Right cardiac atrium (tissue), 5 donors: ENCODE results near the gene CTPS2. TPM values are rescaled to one million over a fixed set of nuclear protein-coding genes. Genes with fewer than 3 reads are reported as not detected.
A peak's percentile ranks its signal among the peaks of the same experiment; 100 is the strongest.
"Not testable (repeated sequence)": the region's sequence is repeated elsewhere in the genome, so short reads cannot be mapped to it uniquely, and the experiment has no call there.

Source experiments
- ATAC-seq, 2 donors: fragments of 200-7000 bp; cut with Tn5 transposase; one replicate each; pipeline versions ENCODE4 v1.8.0 to v1.9.1; 2020; ENCODE audit warnings: moderate library complexity in 2 of 2, mild to moderate bottlenecking in 1 of 2
- DNase-seq, 3 donors: peaks; one replicate each; pipeline ENCODE4 v3.0.0-alpha.2; 2020
- H3K27ac ChIP-seq: one replicate; pipeline ENCODE4 v1.5.1; 2013; ENCODE audit warnings: mild to moderate bottlenecking, low read length, control low read depth, moderate library complexity
- H3K27me3 ChIP-seq: one replicate; pipeline ENCODE4 v1.6.1; 2013; ENCODE audit not compliant: control insufficient read depth, insufficient read depth
- H3K4me1 ChIP-seq: one replicate; pipeline ENCODE4 v1.6.1; 2013; ENCODE audit warnings: low read length; ENCODE audit not compliant: control insufficient read depth, insufficient read depth
- H3K4me3 ChIP-seq: one replicate; pipeline ENCODE4 v1.5.1; 2013; ENCODE audit warnings: low read length, control low read depth
- H3K9me3 ChIP-seq: one replicate; pipeline ENCODE4 v1.6.1; 2013; ENCODE audit warnings: low read length; ENCODE audit not compliant: control insufficient read depth
- WGBS: extraction: QIAGEN DNeasy Blood & Tissue Kit; methylation state at CpG from one replicate; pipeline ENCODE4 v1.1.7; 2013; 5-methylcytosine and 5-hydroxymethylcytosine counted together
- intact Hi-C, 4 donors: fragments of 100-400 bp; cut with DNase I; formaldehyde crosslinking; loops; one replicate each; pipeline versions ENCODE4 v1.11.0 to v1.14.0; 2022 to 2023
- long read RNA-seq, 4 donors: library from polyadenylated mRNA; unstranded; transcript quantifications; one replicate each; pipeline ENCODE4 v2.0.0, GENCODE V29; 2020 to 2021
- polyA plus RNA-seq: library from polyadenylated mRNA; stranded (reverse); fragments of 200-250 nt; gene quantifications from one replicate; pipeline ENCODE4 v1.2.3, GENCODE V29; 2013
- total RNA-seq, 4 donors: library from RNA; stranded (reverse); fragmentation: NEBNext Ultra II Directional; extraction: Animal tissue kit (Norgen Biotek cat#: 25700); gene quantifications; one replicate each; pipeline ENCODE4 v1.2.1, GENCODE V29; 2021
- donor health status: healthy with polysubstance abuse.
- donor health status: DM: no; HTN: yes; CAD: no.
- donor health status: DM: no; HTN: no; CAD: no.
- donor health status: DM: no; HTN: yes; CAD: no; lungs with severe emphysema.
- donor health status: DM: yes; HTN: yes; CAD: no.

CTPS2 gene, protein sequence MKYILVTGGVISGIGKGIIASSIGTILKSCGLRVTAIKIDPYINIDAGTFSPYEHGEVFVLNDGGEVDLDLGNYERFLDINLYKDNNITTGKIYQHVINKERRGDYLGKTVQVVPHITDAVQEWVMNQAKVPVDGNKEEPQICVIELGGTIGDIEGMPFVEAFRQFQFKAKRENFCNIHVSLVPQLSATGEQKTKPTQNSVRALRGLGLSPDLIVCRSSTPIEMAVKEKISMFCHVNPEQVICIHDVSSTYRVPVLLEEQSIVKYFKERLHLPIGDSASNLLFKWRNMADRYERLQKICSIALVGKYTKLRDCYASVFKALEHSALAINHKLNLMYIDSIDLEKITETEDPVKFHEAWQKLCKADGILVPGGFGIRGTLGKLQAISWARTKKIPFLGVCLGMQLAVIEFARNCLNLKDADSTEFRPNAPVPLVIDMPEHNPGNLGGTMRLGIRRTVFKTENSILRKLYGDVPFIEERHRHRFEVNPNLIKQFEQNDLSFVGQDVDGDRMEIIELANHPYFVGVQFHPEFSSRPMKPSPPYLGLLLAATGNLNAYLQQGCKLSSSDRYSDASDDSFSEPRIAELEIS
- total RNA-seq (1 to 10 TPM; 6.1 to 6.8 (median 6.2) TPM), polyA plus RNA-seq (4.0 TPM)
- long read RNA-seq, donor 1, partial matches to known transcripts = 0 of 9 reads
- long read RNA-seq, donor 1, other reads (novel, unspliced or antisense) = 6 of 9 reads
- long read RNA-seq, donor 2, partial matches to known transcripts = 0 of 2 reads
- long read RNA-seq, donor 2, other reads (novel, unspliced or antisense) = 0 of 2 reads
- long read RNA-seq, donor 3, partial matches to known transcripts = 0 of 7 reads
- long read RNA-seq, donor 3, other reads (novel, unspliced or antisense) = 6 of 7 reads
- long read RNA-seq, donor 4, partial matches to known transcripts = 0 of 7 reads
- long read RNA-seq, donor 4, other reads (novel, unspliced or antisense) = 3 of 7 reads

DNA sequence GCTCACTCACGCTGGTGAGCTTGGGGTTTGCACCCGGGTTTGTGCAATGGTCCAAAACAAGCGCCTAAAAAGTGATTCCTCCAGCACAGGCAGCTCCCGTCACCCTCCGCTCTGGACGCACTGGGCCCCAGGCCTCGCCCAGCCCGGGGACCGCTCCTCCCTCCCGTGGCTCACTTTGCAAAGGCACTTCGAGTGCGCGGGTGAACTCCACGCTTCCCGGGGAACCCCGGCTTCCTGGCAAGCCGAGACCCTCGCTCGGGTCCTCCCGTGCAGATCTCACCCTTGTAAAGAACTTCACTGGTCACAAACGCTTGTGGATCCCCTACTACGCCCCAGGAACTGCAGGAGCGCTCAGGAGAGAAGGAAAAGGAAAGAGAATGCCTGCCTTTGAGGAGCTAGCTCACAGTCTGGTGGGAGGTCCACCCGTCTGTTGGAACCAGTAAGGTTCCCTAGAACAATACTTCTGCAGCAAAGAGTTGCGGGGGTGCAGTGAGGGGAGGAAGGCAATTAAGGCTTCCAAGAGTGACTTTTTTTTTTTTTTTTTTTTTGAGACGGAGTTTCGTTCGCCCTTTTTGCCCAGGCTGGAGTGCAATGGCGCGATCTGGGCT lies at the start of gene CTPS2:
TSS of gene CTPS2 (minus strand) at position 122 of the 608 bp plus-strand sequence. CDS start 9,767 bp downstream, outside the sequence.
- intact Hi-C loops = no loop called here

DNA sequence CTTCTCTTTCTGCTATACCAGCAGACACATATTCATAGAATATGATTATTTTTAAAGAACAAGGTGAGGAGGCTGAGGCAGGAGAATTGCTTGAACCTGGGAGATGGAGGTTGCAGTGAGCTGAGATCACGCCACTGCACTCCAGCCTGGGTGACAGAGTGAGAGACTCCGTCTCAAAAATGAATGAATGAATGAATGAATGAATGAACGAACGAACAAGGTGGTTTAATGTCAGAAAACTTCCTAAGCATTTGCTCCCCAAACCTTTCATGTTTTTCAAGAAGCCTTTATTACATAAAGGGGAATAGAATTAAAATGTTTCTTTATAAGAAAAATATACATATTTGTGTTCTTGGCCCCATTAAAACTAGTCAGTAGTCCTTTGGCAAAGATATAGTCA lies 49.0 kb upstream of the CTPS2 start:
- ATAC-seq, DNase-seq, H3K4me1 ChIP-seq, intact Hi-C loops, H3K4me3 ChIP-seq, H3K27ac ChIP-seq, H3K27me3 ChIP-seq, H3K9me3 ChIP-seq: not testable (repeated sequence)
- 92% methylated on average over 4 of the region's 4 CpGs for WGBS

More for the DNA sequence above, at the start of gene CTPS2:
- H3K27ac ChIP-seq = peak within 1 kb of the TSS; percentile 25
- peak; percentile 64 to 84 (median 83) for DNase-seq
- ATAC-seq = peak; percentile 93 to 95
- no peaks in the 10 kb centered on the region for H3K27me3 ChIP-seq
- no peaks in the 10 kb centered on the region for H3K4me1 ChIP-seq
- WGBS = 5% methylated on average over 30 of the region's 30 CpGs
- H3K9me3 ChIP-seq = no peaks in the 10 kb centered on the region
- H3K4me3 ChIP-seq = peak within 1 kb of the TSS; percentile 67

DNA sequence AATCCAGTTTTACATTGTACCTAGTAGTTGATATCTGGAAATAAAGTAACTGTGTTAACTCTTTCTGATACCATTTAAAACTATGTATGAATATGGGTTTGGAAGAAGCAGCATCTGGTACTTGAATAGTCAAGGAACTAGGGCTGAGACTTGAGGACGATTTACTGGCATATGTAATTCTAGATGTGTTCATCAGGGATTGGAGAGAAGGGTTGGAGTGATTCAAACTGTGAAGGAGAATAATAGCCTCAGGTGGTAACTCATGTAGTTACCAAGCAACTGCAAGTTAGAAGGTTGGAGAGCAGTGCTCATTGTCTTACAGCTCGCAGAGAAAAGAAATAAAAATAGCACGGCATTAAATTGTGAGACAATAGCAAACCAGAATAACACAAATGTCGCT lies 44.3 kb upstream of the CTPS2 start:
- intact Hi-C loops = no loop called here
- Histone ChIP-seq H3K4me3 (no peak overlapping the region), H3K27ac (no peak overlapping the region), H3K27me3 (no peaks in the 10 kb centered on the region), H3K9me3 (no peaks in the 10 kb centered on the region), H3K4me1 (no peaks in the 10 kb centered on the region)
- 96% methylated on average over 4 of the region's 4 CpGs for WGBS
- ATAC-seq (no peak), DNase-seq (no peak)

DNA sequence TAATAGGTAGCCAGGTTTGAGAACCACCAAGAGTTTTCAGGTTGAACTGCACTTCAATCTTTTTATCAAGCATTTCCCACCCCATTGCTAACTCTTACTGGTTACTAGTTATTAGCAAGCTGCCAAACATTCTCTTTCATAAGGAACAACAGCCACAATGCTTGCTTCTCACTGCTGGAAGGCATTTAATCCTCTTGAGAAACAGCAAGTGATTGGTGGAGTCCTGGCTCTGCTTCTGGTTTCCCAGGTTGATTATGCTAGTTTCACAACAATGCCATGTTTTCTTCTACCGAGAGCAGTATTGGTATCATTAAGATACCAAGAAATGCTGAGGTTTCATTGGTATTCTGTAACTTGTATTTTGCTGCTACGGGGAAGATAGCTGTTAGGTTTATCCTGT lies 41.5 kb upstream of the CTPS2 start:
- DNase-seq (no peak), ATAC-seq (no peak)
- Histone ChIP-seq H3K4me3 (no peak overlapping the region), H3K4me1 (no peaks in the 10 kb centered on the region), H3K27ac (no peak overlapping the region), H3K27me3 (no peaks in the 10 kb centered on the region), H3K9me3 (no peaks in the 10 kb centered on the region)
- WGBS = 97% methylated on average over 2 of the region's 2 CpGs
- intact Hi-C loops = no loop called here

DNA sequence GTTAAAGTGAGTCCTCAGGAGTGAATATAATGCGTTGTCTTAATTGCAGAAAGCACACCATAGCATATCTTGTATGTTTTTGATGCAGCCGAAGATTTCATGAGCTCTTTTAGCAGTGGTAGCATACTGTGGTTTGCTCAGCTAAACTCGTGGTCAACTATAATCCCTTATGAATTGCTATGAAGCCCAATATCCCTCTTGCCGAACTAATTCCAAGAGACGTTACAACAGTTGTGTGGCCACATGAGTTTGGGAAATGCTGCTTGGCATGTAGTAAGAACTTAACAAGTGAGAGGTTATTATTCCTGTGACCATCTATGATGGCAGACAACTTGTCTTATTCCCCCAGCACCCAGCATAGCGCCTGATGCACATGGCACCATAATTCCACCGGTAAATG lies 37.7 kb upstream of the CTPS2 start:
- Histone ChIP-seq H3K9me3 (no peaks in the 10 kb centered on the region), H3K27ac (no peak overlapping the region), H3K4me3 (no peak overlapping the region), H3K4me1 (no peaks in the 10 kb centered on the region), H3K27me3 (no peaks in the 10 kb centered on the region)
- 93% methylated on average over 7 of the region's 7 CpGs for WGBS
- ATAC-seq (no peak), DNase-seq (no peak)
- intact Hi-C loops = no loop called here

DNA sequence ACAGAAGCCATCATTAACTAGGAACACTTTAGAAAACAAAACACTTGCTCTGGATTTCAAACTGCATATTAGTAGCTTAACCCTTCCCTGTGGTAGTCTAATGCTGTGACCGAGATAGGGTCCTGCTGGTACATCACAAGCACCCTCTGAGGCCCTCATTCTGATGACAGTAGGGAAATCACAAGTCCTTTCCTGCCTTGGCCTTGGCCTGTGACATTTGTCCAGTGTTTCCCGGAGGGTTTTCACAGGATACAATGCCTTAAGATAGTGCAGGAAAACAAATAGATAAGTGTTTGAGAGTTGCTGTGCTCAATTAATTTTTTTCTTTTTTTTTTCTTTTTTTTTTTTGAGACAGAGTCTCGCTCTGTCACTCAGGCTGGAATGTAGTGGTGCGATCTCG lies 36.0 kb upstream of the CTPS2 start:
- 76% methylated on average over 5 of the region's 5 CpGs for WGBS
- ATAC-seq = peak in 1 of 2 donors; percentile 71
- no peak overlapping the region for H3K4me3 ChIP-seq

DNA sequence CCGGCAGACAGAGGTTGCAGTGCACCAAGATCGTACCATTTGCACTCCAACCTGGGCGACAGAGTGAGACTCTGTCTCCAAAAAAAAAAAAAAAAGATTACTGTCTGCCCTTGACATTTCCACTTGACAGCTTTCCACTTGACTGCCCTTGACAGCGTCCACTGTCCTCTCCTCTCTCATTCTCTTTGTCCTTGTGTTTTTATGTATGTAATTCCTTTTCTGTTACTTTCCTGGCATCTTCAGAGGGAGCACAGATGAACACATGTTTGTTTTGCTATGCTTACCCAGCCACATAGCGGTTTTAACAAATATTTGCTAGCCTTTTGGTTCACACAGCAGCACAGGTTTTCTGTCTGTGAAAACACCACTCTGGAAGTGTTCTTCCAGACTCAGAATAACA lies 33.2 kb upstream of the CTPS2 start:
- no peak overlapping the region for H3K4me3 ChIP-seq
- H3K4me1 ChIP-seq = no peaks in the 10 kb centered on the region
- DNase-seq (no peak), ATAC-seq (no peak)
- H3K27ac ChIP-seq = no peak overlapping the region
- WGBS = 80% methylated on average over 5 of the region's 5 CpGs
- intact Hi-C loops = no loop called here
- no peaks in the 10 kb centered on the region for H3K9me3 ChIP-seq
- no peaks in the 10 kb centered on the region for H3K27me3 ChIP-seq

More for the DNA sequence above, 36.0 kb upstream of the CTPS2 start:
- no peak for DNase-seq
- no peak overlapping the region for H3K27ac ChIP-seq
- intact Hi-C loops = no loop called here
- H3K4me1 ChIP-seq = no peaks in the 10 kb centered on the region
- H3K27me3 ChIP-seq = no peaks in the 10 kb centered on the region
- no peaks in the 10 kb centered on the region for H3K9me3 ChIP-seq

DNA sequence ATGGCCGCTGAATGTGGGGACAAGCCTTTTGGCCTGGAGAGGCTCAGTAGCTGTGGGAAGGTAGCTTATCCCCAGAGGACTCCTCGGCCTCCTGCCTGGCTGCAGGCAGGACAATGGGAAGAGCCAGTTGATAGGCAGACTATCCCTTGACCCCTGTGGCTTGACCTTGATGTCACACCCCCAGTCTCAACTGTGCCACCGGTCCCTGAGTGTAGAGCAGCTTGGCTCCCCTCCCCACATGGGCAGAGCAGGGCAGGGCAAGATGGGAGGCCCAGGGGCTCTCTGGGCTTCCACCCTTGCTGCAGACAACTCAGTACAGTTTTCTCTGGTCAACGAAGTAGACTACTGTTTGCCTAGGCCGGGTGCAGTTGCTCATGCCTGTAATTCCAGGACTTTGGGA lies 32.6 kb upstream of the CTPS2 start:
- 88% methylated on average over 5 of the region's 5 CpGs for WGBS
- Histone ChIP-seq H3K4me1 (no peaks in the 10 kb centered on the region), H3K9me3 (no peaks in the 10 kb centered on the region), H3K4me3 (no peak overlapping the region), H3K27ac (no peak overlapping the region), H3K27me3 (no peaks in the 10 kb centered on the region)
- ATAC-seq (no peak), DNase-seq (no peak)
- intact Hi-C loops = no loop called here

DNA sequence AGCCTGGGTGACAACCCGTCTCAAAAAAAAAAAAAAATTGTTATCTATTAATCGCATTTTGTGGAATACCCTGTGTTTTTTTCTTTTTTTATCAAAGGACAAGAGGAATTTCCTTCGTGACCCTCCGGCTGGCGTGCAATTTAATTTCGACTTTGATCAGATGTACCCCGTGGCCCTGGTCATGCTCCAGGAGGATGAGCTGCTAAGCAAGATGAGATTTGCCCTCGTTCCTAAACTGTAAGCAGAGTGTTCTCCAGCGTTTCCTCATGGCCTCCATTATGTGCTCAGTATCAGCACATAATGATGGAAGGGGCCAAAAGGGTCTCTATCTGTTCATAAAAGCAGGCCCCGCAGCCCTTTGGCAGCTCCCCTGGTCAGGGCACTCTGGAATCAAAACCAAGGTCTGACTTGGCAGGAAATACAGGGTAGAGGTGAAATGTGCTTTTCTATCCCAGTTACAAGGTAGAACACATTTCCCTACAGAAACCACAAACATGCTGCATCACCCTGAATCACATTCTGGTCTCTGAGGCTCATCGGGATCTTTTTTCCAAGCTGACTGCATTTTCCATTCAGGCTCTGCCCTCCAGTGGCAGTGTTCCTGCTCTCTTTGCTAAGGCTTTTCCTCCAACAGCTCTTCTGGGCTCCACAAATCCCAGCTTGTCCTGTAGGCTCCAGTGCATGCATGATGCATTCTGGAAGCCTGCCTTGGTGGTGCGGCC lies 31.3 kb upstream of the CTPS2 start:
- Histone ChIP-seq H3K27ac (no peak overlapping the region), H3K4me1 (no peaks in the 10 kb centered on the region), H3K9me3 (no peaks in the 10 kb centered on the region), H3K4me3 (no peak overlapping the region), H3K27me3 (no peaks in the 10 kb centered on the region)
- whole genome bisulfite sequencing = 90% methylated on average over 12 of the region's 12 CpGs
- ATAC-seq (no peak), DNase-seq (no peak)
- intact Hi-C loops = no loop called here

DNA sequence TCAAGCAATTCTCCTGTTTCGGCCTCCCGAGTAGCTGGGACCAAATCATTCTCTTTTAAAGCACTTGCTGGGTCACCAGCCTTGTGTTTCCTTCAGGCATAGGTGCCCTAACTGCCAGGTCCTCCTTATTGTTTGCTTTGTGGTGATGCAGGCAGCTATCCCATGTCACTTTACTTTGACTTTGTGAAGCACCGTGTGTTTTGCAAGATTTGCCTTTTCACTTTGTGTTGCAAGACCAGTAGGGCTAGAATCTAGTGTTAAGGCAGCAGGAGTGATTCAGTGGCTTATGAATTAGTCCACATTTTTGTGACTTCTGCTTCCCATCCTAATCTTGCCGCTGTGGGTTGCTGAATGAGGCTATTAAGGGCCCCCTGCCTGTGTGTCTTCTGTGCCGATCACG lies 27.1 kb upstream of the CTPS2 start:
- Histone ChIP-seq H3K9me3 (no peaks in the 10 kb centered on the region), H3K27me3 (no peaks in the 10 kb centered on the region), H3K4me1 (no peaks in the 10 kb centered on the region), H3K27ac (no peak overlapping the region), H3K4me3 (no peak overlapping the region)
- ATAC-seq = no peak
- intact Hi-C loops = no loop called here
- WGBS = 69% methylated on average over 6 of the region's 6 CpGs
- no peak for DNase-seq
